Brain microvascular endothelial cell (primary cell): ENCODE data around the gene TAF4.

ENCODE experiments used
- DNase-seq: peaks from one replicate; pipeline ENCODE4 v3.0.0-alpha.2; 2020
- H3K27ac ChIP-seq: fragments of 250-450 bp; sonication (Bioruptor Pico); 2 replicates; pipeline ENCODE4 v1.5.1; 2020; ENCODE audit warnings: mild to moderate bottlenecking, moderate library complexity
- H3K27me3 ChIP-seq: fragments of 250-450 bp; sonication (Bioruptor Pico); replicated peaks from 2 replicates; pipeline ENCODE4 v1.5.1; 2020; ENCODE audit warnings: mild to moderate bottlenecking
- H3K36me3 ChIP-seq: fragments of 250-450 bp; sonication (Bioruptor Pico); replicated peaks from 2 replicates; pipeline ENCODE4 v1.5.1; 2020; ENCODE audit warnings: mild to moderate bottlenecking
- H3K4me3 ChIP-seq: 2 replicates; pipeline ENCODE4 v1.5.1; 2011; ENCODE audit warnings: low read depth, mild to moderate bottlenecking, control low read depth, low read length, moderate library complexity
- in situ Hi-C: cut with HindIII; loops from 2 replicates; pipeline ENCODE4 v1.10.0; 2017; ENCODE audit warnings: low sequenced_read_pairs, low pct_ligation_motif_present
- TF ChIP-seq, protein P1 (sequence below): IDR thresholded peaks from 2 replicates; pipeline ENCODE4 v1.5.1; 2011; ENCODE audit warnings: low read depth, mild to moderate bottlenecking, moderate library complexity, low read length, control low read depth, inconsistent platforms; ENCODE audit errors: missing control alignments

TAF4 gene

DNA sequence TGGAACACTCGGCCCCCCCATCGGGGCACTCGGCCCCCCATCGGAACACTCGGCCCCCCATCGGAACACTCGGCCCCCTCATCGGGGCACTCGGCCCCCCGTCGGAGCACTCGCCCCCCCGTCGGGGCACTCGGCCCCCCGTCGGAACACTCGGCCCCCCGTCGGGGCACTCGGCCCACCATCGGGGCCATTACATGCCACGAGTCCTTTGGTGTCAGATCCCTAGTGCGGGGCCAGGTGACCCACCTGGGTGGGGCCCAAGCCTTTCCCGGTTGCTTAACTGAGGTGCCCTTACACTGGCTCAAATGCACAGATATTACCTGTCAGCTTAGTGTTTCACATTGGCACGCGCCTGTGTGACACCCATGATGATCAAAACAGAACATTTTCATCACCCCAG lies 95.9 kb downstream of the TAF4 start:
- Histone ChIP-seq H3K27ac (no peak overlapping the region), H3K4me3 (no peak overlapping the region), H3K27me3 (peaks cover 11% of the 10 kb centered on the region), H3K36me3 (peaks cover 6% of the 10 kb centered on the region)
- no peak for DNase-seq
- TF ChIP-seq, protein P1, sequence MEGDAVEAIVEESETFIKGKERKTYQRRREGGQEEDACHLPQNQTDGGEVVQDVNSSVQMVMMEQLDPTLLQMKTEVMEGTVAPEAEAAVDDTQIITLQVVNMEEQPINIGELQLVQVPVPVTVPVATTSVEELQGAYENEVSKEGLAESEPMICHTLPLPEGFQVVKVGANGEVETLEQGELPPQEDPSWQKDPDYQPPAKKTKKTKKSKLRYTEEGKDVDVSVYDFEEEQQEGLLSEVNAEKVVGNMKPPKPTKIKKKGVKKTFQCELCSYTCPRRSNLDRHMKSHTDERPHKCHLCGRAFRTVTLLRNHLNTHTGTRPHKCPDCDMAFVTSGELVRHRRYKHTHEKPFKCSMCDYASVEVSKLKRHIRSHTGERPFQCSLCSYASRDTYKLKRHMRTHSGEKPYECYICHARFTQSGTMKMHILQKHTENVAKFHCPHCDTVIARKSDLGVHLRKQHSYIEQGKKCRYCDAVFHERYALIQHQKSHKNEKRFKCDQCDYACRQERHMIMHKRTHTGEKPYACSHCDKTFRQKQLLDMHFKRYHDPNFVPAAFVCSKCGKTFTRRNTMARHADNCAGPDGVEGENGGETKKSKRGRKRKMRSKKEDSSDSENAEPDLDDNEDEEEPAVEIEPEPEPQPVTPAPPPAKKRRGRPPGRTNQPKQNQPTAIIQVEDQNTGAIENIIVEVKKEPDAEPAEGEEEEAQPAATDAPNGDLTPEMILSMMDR, result no peak
- in situ Hi-C loops, result no loop called here

GRCh38 chr20:61968932-61969331 lies 96.7 kb downstream of the TAF4 start:
- no peak for DNase-seq
- peaks cover 16% of the 10 kb centered on the region for H3K27me3 ChIP-seq
- TF ChIP-seq, protein P1, result no peak
- in situ Hi-C loops, result no loop called here
- H3K4me3 ChIP-seq, result no peak overlapping the region
- H3K27ac ChIP-seq, result no peak overlapping the region
- H3K36me3 ChIP-seq, result peaks cover 6% of the 10 kb centered on the region

- no peak overlapping the region for H3K27ac ChIP-seq
- peaks cover 6% of the 10 kb centered on the region for H3K36me3 ChIP-seq
- DNase-seq, result no peak
- in situ Hi-C loops, result no loop called here
- H3K4me3 ChIP-seq, result no peak overlapping the region
- H3K27me3 ChIP-seq, result peaks cover 16% of the 10 kb centered on the region
- TF ChIP-seq, protein P1, result no peak
Observed at GRCh38 chr20:61968036-61968810, 97.5 kb downstream of the TAF4 start.

- H3K27me3 ChIP-seq, result peaks cover 16% of the 10 kb centered on the region
- TF ChIP-seq, protein P1, result no peak
Observed at GRCh38 chr20:61967300-61967699, 98.4 kb downstream of the TAF4 start.

GRCh38 chr20:61966492-61967244 lies 99.0 kb downstream of the TAF4 start:
- in situ Hi-C loops, result no loop called here
- Histone ChIP-seq H3K36me3 (no peaks in the 10 kb centered on the region), H3K27me3 (peaks cover 16% of the 10 kb centered on the region), H3K4me3 (no peak overlapping the region), H3K27ac (no peak overlapping the region)
- TF ChIP-seq, protein P1, result no peak
- DNase-seq, result no peak

More at GRCh38 chr20:61967300-61967699, 98.4 kb downstream of the TAF4 start:
- no peak for DNase-seq
- in situ Hi-C loops, result no loop called here
- peaks cover under 1% of the 10 kb centered on the region for H3K36me3 ChIP-seq
- no peak overlapping the region for H3K4me3 ChIP-seq
- H3K27ac ChIP-seq, result no peak overlapping the region
